GM04503 (cell line): Measurements from ENCODE around the gene ARHGEF6.

Experiments
- DNase-seq: peaks from one replicate; pipeline ENCODE4 v3.0.0-alpha.2; 2012; ENCODE audit warnings: low read depth

The ARHGEF6 gene

GRCh38 chrX:136691028-136691809 is 89.5 kb downstream of the ARHGEF6 start:
- no peak for DNase-seq

- DNase-seq = no peak
Observed at GRCh38 chrX:136689436-136689835, 91.3 kb downstream of the ARHGEF6 start.

- DNase-seq = no peak
Observed at GRCh38 chrX:136687457-136687856, 93.3 kb downstream of the ARHGEF6 start.

- DNase-seq = no peak
Observed at GRCh38 chrX:136684120-136684519, 96.6 kb downstream of the ARHGEF6 start.

GRCh38 chrX:136679531-136679930 is 101.2 kb downstream of the ARHGEF6 start:
- no peak for DNase-seq

- no peak for DNase-seq
Observed at GRCh38 chrX:136674270-136674985, 106.3 kb downstream of the ARHGEF6 start.

GRCh38 chrX:136671006-136671610 is 109.6 kb downstream of the ARHGEF6 start:
- no peak for DNase-seq

GRCh38 chrX:136667446-136668168 is 113.1 kb downstream of the ARHGEF6 start:
- DNase-seq = no peak

GRCh38 chrX:136666088-136666487 is 114.6 kb downstream of the ARHGEF6 start:
- no peak for DNase-seq

- DNase-seq = no peak
Observed at GRCh38 chrX:136665258-136665900, 115.4 kb downstream of the ARHGEF6 start.

- no peak for DNase-seq
Observed at GRCh38 chrX:136662976-136663375, 117.8 kb downstream of the ARHGEF6 start.

- no peak for DNase-seq
Observed at GRCh38 chrX:136662104-136662503, 118.6 kb downstream of the ARHGEF6 start.

GRCh38 chrX:136660896-136661295 is 119.8 kb downstream of the ARHGEF6 start:
- DNase-seq = no peak

GRCh38 chrX:136659174-136659573 is 121.6 kb downstream of the ARHGEF6 start:
- no peak for DNase-seq

- no peak for DNase-seq
Observed at GRCh38 chrX:136658151-136658550, 122.6 kb downstream of the ARHGEF6 start.

GRCh38 chrX:136656361-136656964 is 124.3 kb downstream of the ARHGEF6 start:
- no peak for DNase-seq

GRCh38 chrX:136652822-136653723 is 127.7 kb downstream of the ARHGEF6 start:
- DNase-seq = no peak

GRCh38 chrX:136650811-136651210 is 129.9 kb downstream of the ARHGEF6 start:
- no peak for DNase-seq

GRCh38 chrX:136647677-136648360 is 132.9 kb downstream of the ARHGEF6 start, which contains the start of gene CD40LG:
CD40LG (plus strand) TSS chrX:136648158; CDS start chrX:136648249, 91 bp downstream.
- no peak for DNase-seq
